Measurements from ENCODE around the gene GRID2.

The GRID2 gene

GRCh38 chr4:93743022-93743421 lies 1439.3 kb downstream of the GRID2 start:
- no peak for DNase-seq (ENCODE audit: low read depth)
- TF ChIP-seq CTCF (IDR thresholded peaks at IDR 0.05; ENCODE audit: control insufficient read depth, extremely low read depth, insufficient read depth): no peak
- no peak overlapping the region for H3K4me3 ChIP-seq (ENCODE audit: low read depth, low read length)

GRCh38 chr4:93743635-93744034 lies 1439.9 kb downstream of the GRID2 start:
- DNase-seq (ENCODE audit: low read depth): no peak

GRCh38 chr4:93744961-93745360 lies 1441.2 kb downstream of the GRID2 start:
- no peak overlapping the region for H3K4me3 ChIP-seq (ENCODE audit: low read depth, low read length)
- TF ChIP-seq CTCF (IDR thresholded peaks at IDR 0.05; ENCODE audit: control insufficient read depth, extremely low read depth, insufficient read depth): no peak
- DNase-seq (ENCODE audit: low read depth): no peak

More at GRCh38 chr4:93743635-93744034, 1439.9 kb downstream of the GRID2 start:
- H3K4me3 ChIP-seq (ENCODE audit: low read depth, low read length): no peak overlapping the region
- no peak for TF ChIP-seq CTCF (IDR thresholded peaks at IDR 0.05; ENCODE audit: control insufficient read depth, extremely low read depth, insufficient read depth)

- no peak for DNase-seq (ENCODE audit: low read depth)
- no peak for TF ChIP-seq CTCF (IDR thresholded peaks at IDR 0.05; ENCODE audit: control insufficient read depth, extremely low read depth, insufficient read depth)
Measured at GRCh38 chr4:93746031-93746430, 1442.3 kb downstream of the GRID2 start.

GRCh38 chr4:93747220-93747619 lies 1443.5 kb downstream of the GRID2 start:
- TF ChIP-seq CTCF (IDR thresholded peaks at IDR 0.05; ENCODE audit: control insufficient read depth, extremely low read depth, insufficient read depth): no peak
- no peak overlapping the region for H3K4me3 ChIP-seq (ENCODE audit: low read depth, low read length)
- DNase-seq (ENCODE audit: low read depth): no peak

More at GRCh38 chr4:93746031-93746430, 1442.3 kb downstream of the GRID2 start:
- no peak overlapping the region for H3K4me3 ChIP-seq (ENCODE audit: low read depth, low read length)

GRCh38 chr4:93748373-93749291 lies 1444.9 kb downstream of the GRID2 start:
- DNase-seq (ENCODE audit: low read depth): no peak

More at GRCh38 chr4:93748373-93749291, 1444.9 kb downstream of the GRID2 start:
- H3K4me3 ChIP-seq (ENCODE audit: low read depth, low read length): no peak overlapping the region
- no peak for TF ChIP-seq CTCF (IDR thresholded peaks at IDR 0.05; ENCODE audit: control insufficient read depth, extremely low read depth, insufficient read depth)

Measured in LNCaP clone FGC (cell line).